WTC11 (cell line): ENCODE measurements around the gene CD300E.

Experiments
- ATF2 ChIP-seq: sonication (generic); formaldehyde crosslinking; IDR thresholded peaks from 2 replicates; pipeline ENCODE4 v1.8.1; 2022; ENCODE audit warnings: low read depth, missing genetic modification reagents, borderline replicate concordance
- CTCF ChIP-seq: fragments of 200-600 bp; IDR thresholded peaks from 2 replicates; pipeline ENCODE4 v1.8.0; 2022; ENCODE audit warnings: antibody characterized with exemption
- E2F4 ChIP-seq: sonication (generic); formaldehyde crosslinking; IDR thresholded peaks from 2 replicates; pipeline ENCODE4 v1.8.1; 2022; ENCODE audit warnings: low read depth, mild to moderate bottlenecking, moderate library complexity, missing genetic modification reagents, borderline replicate concordance
- FOXP4 ChIP-seq: sonication (generic); formaldehyde crosslinking; IDR thresholded peaks from 2 replicates; pipeline ENCODE4 v1.8.0; 2022; ENCODE audit warnings: mild to moderate bottlenecking, missing genetic modification reagents
- HMGXB4 ChIP-seq: sonication (generic); formaldehyde crosslinking; IDR thresholded peaks from 2 replicates; pipeline ENCODE4 v1.8.1; 2023; ENCODE audit warnings: mild to moderate bottlenecking, moderate library complexity, missing genetic modification reagents
- JUN ChIP-seq: sonication (generic); formaldehyde crosslinking; IDR thresholded peaks from 2 replicates; pipeline ENCODE4 v1.8.0; 2023; ENCODE audit warnings: mild to moderate bottlenecking, missing genetic modification reagents
- RELA ChIP-seq: sonication (generic); formaldehyde crosslinking; IDR thresholded peaks from 2 replicates; pipeline ENCODE4 v1.8.1; 2022; ENCODE audit warnings: missing genetic modification reagents, mild to moderate bottlenecking, borderline replicate concordance
- ZNF532 ChIP-seq: fragments of 250-450 bp; sonication (Bioruptor Pico); IDR thresholded peaks from 2 replicates; pipeline ENCODE4 v1.9.0; 2021; ENCODE audit warnings: mild to moderate bottlenecking, borderline replicate concordance
- ZSCAN18 ChIP-seq: fragments of 250-450 bp; sonication (Bioruptor Pico); IDR thresholded peaks from 2 replicates; pipeline ENCODE4 v2.1.2; 2022; ENCODE audit warnings: mild to moderate bottlenecking, moderate library complexity

- TF ChIP-seq CTCF (no peak), ZSCAN18 (no peak), JUN (CRISPR knock-in tag) (no peak), RELA (CRISPR knock-in tag) (no peak), ATF2 (CRISPR knock-in tag) (no peak), E2F4 (CRISPR knock-in tag) (no peak), HMGXB4 (CRISPR knock-in tag) (no peak), ZNF532 (CRISPR knock-in tag) (no peak), FOXP4 (CRISPR knock-in tag) (no peak)
These were observed 11.5 kb downstream of the CD300E start for GRCh38 chr17:74612046-74612445.
